COLO829 (cell line): ENCODE results near the gene SUCO.
A peak's percentile ranks its signal among the peaks of the same experiment; 100 is the strongest.
"Not testable (repeated sequence)": the region's sequence is repeated elsewhere in the genome, so short reads cannot be mapped to it uniquely, and the experiment has no call there.

Experiments used
- DNase-seq: peaks from one replicate; pipeline ENCODE4 v3.0.0; 2012; ENCODE audit warnings: low spot score

SUCO gene

DNA sequence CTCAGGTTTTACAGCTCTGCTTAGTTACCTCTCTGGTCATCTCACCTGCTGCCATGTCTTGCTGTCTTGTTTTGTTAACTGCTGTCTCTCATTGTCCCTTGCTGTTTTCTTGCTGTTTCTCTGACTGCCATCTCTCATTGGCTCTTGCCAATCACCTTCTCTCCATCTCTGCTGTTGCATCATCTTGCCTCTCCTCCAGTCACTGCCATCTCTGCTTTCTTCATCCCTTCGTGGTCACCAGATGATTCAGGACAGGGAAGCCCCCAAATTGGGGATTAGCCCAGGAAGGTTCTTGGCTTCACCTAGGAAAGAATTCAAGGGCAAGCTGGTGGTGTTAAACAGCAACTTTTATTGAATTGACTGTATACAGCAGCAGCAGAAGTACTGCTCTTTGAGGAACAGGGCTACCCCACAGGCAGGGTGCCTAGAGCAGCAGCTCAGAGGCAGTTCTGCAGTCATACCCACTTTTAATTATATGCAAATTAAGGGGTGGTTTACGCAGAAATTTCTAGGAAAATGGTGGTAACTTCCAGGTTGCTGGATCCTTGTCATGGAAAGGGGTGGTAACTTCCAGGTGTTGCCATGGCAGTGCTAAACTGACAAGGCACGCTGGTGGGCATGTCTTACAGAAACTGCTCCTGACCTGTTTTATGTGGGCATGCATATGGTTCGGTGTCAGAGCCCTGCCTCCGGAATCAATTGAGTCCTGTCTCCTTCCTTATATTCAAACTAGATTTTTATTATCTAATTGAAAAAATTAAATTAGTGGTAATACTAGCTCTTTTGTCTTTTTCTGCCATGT, 33.4 kb downstream of the SUCO start:
- no peak for DNase-seq

DNA sequence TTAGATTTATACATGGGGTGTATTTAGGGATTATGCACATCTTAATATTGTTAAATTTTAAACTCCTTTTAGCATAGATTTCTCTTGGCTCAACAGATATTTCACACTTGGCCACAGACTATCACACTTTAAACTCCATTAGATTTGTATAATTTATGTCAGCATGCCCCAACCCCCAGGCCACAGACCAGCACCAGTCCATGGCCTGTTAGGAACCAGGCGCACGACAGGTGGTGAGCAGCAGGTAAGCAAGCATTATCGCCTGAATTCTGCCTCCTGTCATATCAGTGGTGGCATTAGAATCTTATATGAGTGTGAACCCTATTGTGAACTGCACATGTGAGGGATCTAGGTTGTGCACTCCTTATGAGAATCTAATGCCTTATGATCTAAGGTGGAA, 34.8 kb downstream of the SUCO start:
- DNase-seq: no peak

DNA sequence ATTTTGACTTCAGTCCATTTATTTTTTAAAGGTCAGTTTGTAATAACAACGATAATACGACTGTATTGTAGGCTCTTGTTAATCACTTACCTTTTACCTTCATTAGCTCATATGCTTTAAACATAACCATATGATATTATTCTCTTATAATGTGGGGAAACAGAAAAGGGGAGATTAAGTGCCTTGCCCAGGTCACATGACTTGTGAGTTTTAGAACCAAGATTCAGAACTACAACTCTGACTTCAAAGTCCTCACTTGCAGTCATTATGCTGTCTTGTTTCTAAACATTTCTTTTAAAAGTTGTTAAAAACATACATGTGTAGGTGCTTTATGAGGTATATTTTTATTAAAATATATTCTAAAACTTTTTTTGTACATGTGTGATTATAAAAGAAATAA, 41.1 kb downstream of the SUCO start:
- DNase-seq: no peak

DNA sequence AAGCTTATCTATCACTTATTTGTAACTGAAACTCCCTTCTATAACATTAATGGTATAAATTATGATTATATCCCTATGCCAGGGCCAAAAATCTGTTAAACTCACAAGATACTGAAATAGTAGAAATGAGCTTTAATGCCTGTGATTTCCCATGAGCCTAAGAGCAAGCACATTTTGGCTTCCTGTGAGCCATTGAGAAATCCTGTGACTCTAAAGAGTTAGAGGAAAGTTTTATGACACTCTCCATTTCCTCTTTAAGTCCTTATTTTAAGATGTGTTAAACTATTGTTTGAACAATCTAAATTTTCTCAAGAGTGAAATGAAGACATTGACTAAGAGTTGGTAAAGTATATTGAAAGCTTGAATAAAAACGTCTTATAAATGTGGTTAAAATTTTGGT, 45.6 kb downstream of the SUCO start:
- no peak for DNase-seq

DNA sequence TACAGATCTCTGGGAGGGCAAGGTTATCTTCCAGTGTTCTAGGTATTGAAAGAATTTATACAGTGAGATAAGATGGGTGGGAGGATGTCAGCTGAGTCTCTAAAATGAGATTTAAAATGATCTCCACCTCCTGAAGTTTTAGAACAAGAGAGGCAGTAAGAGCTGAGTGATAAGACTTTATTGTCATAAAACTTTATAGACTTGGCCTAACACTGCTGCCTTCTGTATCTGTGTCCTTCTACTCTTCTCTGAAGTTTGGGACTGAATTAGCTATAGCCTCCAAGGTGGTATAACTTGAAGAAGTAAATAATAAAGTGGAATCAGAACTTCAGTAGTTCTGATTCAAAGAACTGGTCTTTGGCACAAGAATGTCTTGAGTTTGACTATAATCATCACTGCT, 48.3 kb downstream of the SUCO start:
- DNase-seq: no peak

DNA sequence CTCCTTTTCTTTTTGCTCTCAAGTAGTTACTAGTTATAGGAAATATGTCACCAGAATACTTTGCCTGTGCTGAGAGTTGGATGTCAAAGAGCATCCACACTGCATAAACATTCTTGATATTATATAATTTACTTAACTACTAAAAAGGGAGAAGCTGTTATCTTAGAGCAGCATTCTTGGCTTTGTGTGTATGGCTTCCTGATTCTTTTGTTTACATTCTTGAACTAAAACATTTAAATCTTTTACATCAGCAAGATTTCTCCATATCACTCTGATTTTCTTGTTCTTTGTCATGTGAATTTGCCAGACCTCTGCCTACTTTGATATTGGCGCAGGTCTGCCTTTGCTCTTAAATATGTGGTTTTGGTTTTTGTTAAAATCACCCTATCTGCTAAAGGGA, 48.8 kb downstream of the SUCO start:
- no peak for DNase-seq

DNA sequence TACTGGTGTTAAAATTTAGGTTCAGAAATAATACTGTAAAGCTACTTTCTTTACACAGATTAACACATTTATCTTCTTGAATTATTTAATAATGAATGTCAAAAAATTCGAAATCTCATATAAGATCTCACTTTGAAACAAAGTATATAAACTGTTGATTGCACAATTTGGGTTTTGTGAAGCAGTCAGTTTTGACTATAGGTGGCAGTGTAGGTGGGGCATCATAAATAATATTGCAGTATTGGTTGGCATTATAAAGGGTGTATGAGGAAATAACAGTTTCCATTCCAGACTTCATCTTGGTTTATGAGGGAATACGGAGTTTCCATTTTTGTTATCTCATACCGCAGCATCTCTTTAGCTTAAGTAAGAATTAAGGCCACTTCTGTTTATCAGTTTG, 49.9 kb downstream of the SUCO start:
- no peak for DNase-seq

DNA sequence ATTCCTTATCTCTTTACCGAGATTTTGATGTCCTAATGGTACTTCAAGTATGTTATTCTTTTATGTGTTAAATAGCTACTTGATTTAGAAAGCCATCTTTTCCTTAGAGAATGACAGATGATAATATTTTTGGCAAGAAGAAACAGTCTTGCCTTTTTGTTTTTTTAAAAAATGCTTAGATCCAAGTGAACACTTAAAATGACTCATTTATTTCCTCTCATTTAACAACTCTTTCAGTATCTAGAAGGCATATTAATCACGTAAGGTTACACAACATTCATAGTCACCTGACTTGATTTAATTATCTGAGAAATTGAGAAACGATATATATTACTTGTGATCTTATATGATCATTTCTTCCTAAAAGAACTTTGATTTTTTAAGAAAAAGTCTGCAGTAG, 52.4 kb downstream of the SUCO start:
- peak; percentile 28 for DNase-seq

DNA sequence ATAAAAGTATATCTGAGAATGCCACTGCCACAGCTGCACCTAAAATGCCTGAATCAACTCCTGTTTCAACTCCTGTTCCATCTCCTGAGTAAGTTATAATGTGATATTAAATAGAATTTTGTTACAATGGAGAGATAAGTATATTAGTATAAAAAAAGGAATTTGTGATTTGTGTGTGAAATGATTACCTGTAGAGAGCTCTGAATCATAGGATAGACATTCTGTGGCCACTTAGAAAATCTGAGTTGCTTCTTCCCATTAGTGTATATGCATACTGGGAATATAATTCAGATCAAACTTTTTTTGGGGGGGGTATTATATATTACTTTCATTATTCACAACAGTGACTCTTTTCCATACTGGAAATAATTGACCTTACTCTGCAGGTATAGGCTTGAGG, 52.9 kb downstream of the SUCO start:
- DNase-seq: no peak

DNA sequence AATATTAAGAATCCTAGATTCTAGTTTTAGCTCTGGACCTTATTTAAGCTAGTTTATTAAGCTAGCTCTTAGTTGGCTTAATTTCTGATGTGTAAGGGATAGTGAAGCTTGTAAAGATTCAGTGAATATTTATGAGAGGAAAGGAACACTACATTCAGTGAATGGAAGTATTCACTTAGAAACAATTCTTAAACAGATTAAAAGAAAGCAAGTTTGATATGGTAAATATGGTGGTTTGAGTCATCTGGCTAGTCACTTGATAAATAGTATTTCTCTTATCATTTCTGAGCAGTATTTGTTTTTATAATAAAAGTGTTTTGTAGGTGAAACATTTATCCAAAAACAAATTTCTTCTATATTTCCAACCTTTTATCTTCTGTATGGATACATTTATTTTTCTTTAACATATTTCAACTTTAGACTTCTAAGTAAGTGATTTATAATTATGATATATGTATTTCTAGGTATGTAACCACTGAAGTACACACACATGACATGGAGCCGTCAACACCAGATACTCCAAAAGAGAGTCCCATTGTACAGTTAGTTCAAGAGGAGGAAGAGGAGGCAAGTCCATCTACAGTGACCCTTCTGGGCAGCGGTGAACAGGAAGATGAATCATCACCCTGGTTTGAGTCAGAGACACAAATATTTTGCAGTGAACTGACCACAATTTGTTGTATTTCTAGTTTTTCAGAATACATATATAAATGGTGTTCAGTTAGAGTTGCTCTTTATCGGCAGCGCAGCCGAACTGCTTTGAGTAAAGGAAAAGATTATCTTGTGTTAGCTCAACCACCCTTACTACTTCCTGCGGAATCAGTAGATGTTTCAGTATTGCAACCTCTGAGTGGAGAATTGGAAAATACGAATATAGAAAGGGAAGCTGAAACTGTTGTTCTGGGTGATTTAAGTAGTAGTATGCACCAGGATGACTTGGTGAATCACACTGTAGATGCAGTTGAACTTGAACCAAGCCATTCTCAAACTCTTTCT, 55.6 kb downstream of the SUCO start:
- peak; percentile 84 for DNase-seq

DNA sequence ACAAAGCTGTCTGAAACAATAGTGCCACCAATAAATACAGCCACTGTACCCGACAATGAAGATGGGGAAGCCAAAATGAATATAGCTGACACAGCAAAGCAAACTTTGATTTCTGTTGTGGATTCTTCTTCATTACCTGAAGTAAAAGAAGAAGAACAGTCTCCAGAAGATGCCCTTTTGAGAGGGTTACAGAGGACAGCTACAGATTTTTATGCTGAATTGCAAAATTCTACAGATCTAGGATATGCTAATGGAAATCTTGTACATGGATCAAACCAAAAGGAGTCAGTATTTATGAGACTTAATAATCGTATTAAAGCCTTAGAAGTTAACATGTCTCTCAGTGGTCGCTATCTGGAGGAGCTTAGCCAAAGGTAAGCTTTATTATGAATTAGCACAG, 56.6 kb downstream of the SUCO start:
- no peak for DNase-seq

DNA sequence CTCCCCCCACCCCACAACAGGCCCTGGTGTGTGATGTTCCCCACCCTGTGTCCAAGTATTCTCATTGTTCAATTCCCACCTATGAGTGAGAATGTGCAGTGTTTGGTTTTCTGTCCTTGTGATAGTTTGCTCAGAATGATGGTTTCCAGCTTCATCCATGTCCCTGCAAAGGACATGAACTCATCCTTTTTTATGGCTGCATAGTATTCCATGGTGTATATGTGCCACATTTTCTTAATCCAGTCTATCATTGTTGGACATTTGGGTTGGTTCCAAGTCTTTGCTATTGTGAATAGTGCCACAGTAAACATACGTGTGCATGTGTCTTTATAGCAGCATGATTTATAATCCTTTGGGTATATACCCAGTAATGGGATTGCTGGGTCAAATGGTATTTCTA, 58.5 kb downstream of the SUCO start:
- DNase-seq: not testable (repeated sequence)

DNA sequence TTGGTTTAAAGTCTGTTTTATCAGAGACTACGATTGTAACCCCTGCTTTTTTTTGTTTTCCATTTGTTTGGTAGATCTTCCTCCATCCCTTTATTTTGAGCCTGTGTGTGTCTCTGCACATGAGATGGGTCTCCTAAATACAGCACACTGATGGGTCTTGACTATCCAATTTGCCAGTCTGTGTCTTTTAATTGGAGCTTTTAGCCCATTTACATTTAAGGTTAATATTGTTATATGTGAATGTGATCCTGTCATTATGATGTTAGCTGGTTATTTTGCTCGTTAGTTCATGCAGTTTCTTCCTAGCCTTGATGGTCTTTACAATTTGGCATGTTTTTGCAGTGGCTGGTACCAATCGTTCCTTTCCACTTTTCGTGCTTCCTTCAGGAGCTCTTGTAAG, 62.1 kb downstream of the SUCO start:
- DNase-seq: not testable (repeated sequence)

DNA sequence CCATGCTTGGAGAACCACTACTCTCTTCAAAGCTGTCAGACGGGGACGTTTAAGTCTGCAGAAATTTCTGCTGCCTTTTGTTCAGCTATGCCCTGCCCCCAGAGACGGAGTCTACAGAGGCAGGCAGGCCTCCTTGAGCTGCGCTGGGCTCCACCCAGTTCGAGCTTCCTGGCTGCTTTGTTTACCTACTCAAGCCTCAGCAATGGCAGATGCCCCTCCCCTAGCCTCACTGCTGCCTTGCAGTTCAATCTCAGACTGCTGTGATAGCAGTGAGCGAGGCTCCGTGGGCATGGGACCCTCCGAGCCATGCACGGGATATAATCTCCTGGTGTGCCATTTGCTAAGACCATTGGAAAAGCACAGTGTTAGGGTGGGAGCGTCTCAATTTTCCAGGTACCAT, 63.8 kb downstream of the SUCO start:
- not testable (repeated sequence) for DNase-seq

DNA sequence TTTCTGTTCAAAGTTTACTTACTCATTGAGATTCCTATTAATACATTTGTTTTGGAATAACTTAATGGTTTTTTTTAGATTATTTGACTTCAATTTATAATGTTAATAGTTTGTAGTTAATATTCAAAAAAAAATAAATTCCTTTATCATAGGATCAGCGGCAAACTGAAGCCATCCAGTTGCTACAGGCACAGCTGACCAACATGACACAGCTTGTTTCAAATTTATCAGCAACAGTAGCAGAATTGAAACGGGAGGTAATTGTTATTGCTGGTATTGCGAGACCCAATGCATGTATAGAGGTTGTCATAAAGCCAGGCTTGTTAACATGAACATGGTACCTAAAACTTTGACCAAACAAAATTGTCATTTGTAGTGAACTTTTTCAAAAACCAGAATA, 67.0 kb downstream of the SUCO start:
- DNase-seq: no peak

DNA sequence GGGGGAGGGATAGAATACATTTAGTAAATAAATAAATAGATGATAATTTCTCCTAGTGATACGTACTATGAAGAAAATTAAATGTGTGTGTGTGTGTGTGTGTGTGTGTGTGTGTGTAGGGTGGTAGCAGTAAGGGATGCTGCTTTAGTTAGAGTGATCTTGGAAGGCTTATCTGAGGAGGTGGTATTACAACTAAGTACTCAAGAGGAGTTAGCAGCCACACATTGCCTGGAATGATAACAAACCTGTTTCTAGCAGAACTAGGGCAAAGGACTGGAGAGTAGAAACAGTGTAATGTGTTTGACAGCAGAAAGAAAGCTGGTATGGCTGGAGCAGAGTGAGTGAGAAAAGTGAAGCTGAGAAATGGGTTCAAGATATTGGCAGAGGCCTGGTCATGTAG, 67.7 kb downstream of the SUCO start:
- DNase-seq: no peak

DNA sequence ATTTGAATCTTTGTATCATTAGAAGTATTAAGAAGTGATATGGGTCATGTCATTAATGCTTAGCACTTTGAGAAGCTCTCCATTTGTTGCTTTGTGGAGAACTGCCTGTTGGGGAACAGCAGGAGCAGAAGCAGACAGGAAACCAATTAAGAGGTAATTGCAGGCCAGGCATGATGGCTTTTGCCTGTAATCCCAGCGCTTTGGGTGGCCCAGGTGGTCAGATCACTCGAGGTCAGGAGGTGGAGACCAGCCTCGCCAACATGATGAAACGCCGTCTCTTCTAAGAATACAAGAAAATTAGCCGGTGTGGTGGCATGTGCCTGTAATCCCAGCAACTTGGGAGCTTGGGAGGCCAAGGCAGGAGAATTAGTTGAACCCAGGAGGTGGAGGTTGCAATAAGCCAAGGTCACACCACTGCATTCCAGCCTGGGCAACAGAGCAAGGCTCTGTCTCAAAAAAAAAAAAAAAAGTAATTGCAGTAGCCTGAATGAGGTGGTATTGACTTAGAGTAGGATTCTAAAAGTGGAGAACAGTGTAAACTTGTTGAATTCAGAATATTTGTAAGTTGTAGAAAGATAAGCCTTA, 68.2 kb downstream of the SUCO start:
- DNase-seq: no peak

DNA sequence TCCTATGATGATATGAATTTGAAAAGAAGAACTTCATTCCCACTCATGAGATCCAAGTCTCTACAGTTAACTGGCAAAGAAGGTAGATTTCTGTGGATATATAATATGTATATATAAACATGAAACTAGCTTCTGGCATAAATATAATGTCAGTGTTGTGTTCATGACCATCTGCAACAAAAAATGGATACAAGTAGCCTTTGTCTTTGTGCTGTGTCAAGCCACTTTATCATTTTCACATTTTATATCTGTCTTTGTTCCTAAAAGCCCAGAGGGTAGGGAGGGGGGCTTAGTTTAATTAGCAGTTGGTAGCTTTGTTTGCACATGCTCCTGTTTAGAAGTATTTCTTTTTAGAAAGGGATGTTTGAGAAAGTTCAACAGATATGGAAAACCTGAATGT, 69.8 kb downstream of the SUCO start:
- DNase-seq: peak; percentile 37

DNA sequence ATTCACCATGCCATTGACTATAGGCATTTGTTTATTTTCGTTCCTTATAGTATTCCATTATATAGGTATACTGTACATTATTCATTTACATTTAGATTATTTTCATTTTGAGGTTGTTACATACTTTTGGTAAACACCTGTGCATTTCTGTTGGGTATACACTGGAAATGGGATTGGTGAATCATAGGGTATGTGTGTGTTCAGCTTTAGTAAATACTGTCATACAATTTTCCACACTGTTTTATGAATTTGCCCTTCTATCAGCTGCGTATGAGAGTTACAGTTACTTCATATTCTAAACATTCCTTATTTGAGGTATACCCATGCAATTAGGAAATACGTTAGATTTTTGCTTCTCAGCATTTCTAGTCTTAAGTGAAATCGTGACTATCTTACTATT, 70.9 kb downstream of the SUCO start:
- no peak for DNase-seq

DNA sequence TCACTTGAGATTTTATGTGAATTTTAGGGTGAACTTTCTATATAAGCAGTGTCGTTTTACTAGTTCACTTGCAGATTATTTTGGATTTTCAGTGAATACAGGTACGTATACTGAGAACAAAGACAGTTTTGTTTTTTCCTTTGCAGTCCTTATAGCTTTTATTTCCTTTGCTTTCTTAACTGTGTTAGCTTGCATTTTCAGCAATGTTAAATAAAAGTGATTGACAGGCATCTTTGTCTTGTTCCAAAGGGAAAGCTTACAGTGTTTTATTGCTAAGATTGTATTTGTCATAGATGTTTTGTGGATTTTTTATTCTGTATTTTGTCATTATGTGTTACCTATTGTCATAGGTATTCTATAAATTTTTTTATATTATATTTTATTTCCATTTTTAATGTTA, 72.7 kb downstream of the SUCO start:
- no peak for DNase-seq

DNA sequence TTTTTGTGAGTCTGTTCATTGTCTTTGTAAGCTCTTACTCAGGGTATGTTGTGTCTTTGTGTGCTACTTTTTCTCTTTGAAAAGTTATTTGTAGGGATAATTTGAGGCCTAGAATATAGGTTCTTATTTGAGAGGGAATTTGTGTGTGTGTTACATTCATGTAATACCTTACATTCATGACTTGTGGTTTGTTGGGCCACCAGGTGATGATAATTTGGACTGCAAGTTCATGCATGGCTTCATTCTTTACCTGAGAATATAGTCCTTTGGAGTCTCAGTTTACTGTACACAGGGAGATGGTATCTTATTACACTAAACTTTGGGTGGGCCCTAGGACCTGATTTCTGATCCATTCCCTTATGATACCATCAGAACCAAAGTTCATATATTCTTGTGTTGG, 74.2 kb downstream of the SUCO start:
- DNase-seq: no peak

DNA sequence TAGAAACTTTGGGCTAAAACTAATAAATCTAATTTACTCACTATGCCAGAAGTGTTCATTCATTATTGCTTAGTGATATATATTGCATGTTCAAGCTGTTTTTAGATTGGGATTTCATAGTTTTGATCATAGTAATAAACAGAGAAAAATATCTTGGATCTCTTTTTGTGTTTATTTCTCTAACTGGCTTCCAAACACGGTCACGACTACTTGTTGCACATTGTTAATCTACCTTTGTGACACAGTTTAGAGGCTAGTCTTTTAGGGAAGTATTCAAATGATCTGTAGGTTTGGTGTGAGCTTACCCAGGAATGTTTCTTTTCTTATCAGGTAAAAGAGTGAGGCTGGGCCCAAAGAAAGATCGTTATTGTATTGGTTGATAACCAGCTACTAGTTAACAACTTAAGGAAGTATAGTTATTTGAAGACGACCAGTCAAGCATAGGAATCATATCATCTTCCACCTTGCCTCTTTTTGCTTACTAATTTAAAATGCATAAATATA, 75.2 kb downstream of the SUCO start:
- no peak for DNase-seq

DNA sequence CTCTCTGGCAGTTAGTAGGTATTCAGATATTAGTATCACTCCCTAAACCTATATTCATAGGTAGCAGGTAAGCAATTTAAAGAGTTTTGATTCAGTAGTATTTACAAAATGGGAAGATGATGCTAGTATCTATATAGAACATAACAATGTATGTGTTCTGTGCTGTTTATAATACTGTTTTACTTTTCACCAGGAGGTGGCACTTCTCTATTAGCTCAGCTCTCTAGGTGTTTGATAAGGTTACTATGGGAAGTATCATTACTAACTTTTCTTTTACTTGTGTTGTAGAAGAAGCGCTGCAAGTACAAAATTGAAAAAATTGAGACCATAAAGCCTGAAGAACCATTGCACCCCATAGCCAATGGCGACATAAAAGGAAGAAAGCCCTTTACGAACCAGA, 76.6 kb downstream of the SUCO start:
- DNase-seq: no peak
